ACHN (cell line): Measurements from ENCODE around the gene EXOC4.
"Not testable (repeated sequence)": the region's sequence is repeated elsewhere in the genome, so short reads cannot be mapped to it uniquely, and the experiment has no call there.

Experiments used
- DNase-seq: peaks from one replicate; pipeline ENCODE4 v3.0.0-alpha.2; 2015
- in situ Hi-C: cut with HindIII; loops from 2 replicates; pipeline ENCODE4 v1.10.0; 2017; ENCODE audit warnings: low sequenced_read_pairs, low pct_ligation_motif_present, low pct_unique_long_range_greater_than_20kb

The EXOC4 gene

DNA sequence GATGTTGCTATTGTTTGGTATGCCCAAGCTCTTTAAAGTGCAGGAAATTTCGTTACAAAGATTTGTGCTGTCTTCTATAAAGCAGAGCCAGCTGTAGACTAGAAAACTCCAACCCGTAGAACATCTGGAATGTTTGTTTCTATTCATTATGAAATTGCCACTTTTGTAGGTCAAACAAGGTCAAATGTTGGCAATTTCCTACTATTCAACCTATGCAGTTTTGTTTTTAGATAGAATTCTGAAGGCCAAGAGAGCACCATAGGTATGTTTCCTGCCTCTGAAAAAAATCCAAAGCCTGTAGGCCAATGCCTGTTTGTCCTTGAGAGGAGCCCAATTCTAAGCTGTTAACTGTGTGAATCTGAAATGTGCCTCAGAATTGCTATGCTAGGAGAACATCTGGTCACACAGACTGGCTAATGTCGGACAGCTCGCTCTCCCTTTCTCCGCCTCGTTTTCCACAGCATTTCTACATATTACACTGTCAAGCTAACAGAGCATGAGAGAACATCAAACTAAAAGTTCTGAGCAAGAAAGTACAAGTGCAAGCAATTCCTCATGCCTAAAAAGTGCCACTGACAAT lies 607.1 kb downstream of the EXOC4 start:
- no peak for DNase-seq
- in situ Hi-C loops: no loop called here

DNA sequence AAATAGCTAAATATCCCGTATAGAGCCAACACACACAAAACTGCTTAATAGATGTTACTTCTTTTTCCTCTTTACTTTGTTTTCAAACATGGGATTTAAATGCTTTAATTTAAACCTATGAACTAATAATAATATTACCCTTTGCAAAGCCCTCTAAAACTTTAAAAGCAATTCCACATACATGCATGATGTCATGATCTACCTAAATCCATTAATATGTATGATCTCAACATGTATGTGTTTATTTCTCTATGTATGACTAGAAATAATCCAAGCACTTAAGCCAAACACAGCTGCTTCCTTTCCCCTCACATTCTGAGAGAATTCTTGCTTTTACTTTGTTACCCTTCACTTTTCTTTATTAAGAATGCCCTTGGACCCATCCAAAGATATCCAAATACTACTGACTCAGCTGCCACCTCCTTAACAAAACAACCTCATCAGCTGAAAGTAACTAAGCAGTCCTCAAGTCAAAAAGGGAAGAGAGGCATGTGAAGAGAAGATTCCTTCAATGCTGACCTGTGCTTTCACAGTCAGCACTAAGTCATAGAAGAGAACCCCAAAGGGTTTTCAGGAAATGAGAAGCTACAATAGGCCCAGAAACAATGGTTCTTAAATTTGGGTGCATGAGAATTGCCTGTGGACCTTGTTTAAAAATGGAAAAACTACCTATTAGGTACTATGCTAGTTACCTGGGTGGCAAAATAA lies 607.9 kb downstream of the EXOC4 start:
- in situ Hi-C loops: no loop called here

DNA sequence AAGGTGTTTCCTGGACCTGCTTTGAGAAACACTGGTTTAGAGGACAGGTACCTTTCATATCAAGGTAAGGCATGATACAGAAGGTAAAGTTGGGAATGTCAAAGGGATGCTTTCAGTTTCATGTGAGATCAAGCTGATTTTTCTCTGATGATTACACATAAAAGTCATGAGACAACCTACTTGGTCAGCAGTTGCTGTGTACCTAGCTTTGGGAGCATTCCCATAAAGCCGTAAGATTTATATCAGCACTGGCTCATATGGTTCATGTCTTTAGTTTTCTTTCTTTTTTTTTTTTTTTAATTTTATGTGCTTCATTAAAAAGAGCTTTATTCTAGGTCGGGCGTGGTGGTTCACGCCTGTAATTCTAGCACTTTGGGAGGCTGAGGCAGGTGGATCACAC lies 609.0 kb downstream of the EXOC4 start:
- in situ Hi-C loops: no loop called here
- no peak for DNase-seq

More for the DNA sequence above, 607.9 kb downstream of the EXOC4 start:
- no peak for DNase-seq

DNA sequence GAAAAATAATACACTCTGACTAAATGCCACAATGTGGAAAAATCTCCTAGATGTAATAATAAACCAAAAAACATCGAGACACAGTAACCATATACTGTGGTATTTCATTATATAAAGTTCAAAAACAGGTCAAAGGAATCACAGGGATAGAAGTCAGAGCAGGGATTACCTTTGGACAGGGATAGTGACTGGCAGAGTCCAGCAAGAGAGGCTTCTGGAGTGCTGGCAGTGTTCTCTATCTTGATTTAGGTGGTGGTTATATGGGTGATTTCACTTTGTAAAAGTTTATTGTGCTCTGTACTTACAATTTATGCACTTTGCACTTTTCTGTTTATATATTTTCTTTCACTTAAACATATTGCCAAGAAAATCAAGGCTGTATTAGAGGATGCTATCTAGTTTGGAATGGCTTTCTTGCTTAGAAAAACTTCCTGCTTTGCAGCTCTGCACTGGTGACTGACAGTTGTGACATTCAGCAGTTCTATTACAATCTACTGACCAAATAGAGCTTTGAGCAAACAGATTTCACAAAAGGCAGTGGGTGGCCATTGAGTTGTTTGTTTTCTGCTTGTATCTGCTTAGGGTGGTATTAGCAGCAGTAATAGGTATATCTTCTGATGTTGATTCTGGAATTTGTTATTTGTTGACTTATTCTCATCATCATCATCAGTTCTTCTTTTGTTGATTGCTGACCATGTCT lies 610.6 kb downstream of the EXOC4 start:
- DNase-seq: no peak
- in situ Hi-C loops: no loop called here

DNA sequence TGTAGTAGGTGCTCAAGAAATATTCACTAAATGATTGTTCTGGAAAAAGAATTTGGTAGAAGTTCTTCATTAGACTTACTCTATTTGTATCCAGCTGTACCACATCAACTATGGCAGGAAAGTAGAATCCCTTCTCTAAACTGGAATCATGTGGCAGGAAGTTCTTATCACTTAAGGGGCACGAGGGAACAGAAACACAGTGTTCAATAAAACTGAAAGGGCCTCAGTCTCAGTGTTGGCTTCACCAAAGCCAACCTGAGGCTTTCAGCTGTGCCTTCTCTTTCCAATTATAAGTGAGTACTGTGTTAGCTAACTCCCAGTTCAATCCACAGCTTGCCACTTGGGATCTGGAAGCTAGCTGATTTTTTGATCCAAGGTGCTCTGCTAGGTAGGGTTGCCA lies 616.7 kb downstream of the EXOC4 start:
- no peak for DNase-seq
- in situ Hi-C loops: no loop called here

DNA sequence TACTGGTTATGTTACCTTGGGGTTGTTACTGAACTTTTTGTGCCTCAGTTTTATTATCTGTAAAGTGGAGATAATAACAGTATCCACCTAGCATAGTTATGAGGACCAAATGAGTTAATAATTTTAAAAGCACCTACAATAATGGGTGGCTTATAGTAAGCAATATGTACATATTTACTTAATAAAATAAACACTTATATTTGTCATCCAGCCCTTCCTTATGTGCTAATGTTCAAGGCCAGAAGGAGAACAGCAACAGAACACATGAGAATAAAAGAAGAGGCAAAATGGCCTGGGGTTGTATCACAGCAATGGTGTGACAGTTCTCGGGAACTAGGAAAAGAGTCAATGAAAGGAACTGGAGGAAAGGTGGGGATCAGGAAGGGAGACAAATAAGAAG lies 618.9 kb downstream of the EXOC4 start:
- no peak for DNase-seq
- in situ Hi-C loops: no loop called here

DNA sequence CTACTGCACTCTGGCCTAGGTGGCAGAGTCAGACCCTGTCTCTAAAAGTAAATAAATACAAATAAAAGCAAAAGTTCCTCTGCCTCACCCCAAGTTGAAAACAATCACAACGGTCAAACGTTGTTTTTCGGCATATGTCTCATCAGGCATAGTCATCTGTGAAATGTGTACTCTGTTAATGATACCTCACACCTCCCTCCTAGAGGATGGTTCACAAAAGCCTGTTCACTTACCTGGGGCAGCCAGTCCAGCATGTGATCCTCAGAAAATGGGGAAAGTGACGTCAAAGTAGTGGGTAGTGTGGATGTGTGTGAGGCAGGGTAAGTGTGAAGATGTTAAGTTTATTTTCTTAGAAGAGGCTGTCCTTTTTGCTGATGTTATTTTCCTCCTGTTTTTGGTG lies 620.3 kb downstream of the EXOC4 start:
- DNase-seq: no peak
- in situ Hi-C loops: no loop called here

DNA sequence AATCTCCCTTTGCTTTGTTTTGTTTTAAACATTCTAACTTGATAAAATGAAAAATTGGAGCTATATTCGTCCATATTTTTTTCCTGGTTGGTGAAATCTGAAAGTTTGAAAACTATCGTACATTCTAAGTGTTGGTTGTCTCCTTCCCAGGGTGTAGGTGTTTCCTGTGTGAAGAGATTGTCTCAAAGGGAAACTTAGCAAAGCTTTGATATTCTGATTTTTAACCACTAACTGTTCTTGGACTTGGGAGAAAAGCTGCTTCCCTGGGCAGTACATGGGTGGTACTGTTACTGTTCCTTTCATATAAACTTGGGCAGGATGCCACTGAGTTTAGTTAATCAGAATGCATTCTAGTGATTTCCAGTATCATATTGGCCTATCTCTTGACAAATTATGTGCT lies 620.8 kb downstream of the EXOC4 start:
- no peak for DNase-seq
- in situ Hi-C loops: no loop called here

DNA sequence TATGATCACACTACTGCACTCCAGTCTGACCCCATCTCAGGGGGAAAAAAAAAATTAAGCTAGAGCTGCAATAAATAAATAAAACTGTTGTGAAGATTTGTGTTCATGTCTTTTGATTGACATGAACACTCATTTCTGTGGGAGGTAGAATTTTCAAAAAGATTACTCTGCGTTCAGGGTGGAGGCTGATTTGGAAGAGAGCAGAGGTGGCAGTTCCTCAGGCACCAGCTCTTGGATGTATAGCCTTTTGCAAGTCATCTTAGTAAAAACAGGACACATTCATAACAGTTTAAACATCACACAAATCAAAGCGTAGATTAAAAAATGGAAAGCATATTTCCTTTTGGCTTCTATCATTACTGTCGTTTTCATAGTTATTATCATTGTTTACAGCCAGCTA lies 630.7 kb downstream of the EXOC4 start:
- in situ Hi-C loops: no loop called here
- DNase-seq: no peak

DNA sequence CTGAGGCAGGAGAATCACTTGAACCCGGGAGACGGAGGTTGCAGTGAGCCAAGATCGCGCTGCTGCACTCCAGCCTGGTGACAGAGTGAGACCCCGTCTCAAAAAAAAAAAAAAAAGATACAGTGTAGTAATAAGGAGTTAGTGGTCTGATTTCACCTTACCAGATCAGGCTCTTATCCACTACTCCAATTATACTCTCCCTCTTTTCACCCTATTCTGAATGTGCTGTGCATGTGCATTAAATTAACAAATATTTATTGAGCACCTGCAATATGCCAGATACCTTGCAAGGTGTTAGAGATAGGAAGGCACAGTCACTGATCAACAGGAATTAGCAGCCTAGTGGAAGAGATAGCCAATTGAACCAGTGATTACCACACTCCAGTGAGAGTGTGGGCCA lies 632.3 kb downstream of the EXOC4 start:
- in situ Hi-C loops: no loop called here
- DNase-seq: no peak

DNA sequence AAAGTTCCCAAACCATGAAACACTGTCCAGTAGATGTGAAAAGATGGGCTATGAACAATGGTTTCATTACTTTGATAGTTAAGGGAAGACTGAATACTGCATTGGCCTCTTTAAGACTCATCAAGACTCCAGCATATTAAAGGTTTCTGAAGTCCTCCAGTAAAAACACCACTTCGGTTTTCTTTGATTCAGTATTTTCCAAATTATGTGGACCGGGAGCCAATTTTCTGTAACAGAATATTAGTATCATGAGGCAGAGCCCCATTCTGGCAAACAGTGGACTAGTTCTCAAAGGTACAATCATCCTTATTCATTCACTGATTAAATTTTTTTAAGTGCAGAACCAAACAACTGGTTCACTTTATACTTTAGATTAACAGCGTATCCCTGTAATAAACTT lies 633.2 kb downstream of the EXOC4 start:
- in situ Hi-C loops: no loop called here

DNA sequence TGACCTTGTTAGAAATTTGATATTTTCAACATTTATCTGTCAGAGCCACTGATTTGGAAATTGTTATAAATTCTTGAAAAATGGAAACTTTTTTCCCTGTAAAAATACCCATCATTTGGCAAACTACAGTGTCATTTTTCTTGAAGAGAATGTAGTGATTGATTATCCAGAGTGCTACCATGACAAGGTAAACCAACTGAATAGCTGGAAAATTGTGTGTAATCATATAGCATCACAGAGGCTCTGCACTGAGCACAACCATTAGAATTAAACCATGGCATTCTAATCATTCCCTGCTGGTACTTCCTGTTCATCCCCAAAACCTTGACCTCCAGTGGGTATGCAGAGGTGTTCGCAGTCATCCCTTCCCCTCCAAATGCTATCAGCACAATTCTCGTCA lies 633.9 kb downstream of the EXOC4 start:
- in situ Hi-C loops: no loop called here

More for the DNA sequence above, 633.2 kb downstream of the EXOC4 start:
- DNase-seq: no peak

DNA sequence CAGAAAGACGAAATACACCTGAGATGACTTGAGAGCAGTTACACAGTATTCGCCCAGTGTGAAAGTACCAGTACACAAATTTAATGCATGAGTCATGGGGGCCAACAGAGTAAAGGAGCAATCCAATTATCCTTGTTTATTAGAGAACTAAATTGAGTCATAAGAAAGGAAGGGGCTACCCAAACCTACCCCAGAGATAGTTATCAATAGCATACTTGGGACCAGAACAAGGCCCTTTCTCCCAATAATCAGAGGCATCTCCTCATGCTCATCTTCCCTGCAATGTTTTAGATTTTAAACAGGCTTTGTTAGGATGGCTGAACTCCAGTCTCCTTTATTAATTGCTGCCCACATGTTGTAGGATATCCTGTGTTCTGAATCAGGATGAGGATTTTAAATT lies 634.6 kb downstream of the EXOC4 start:
- no peak for DNase-seq
- in situ Hi-C loops: no loop called here

More for the DNA sequence above, 633.9 kb downstream of the EXOC4 start:
- DNase-seq: no peak

DNA sequence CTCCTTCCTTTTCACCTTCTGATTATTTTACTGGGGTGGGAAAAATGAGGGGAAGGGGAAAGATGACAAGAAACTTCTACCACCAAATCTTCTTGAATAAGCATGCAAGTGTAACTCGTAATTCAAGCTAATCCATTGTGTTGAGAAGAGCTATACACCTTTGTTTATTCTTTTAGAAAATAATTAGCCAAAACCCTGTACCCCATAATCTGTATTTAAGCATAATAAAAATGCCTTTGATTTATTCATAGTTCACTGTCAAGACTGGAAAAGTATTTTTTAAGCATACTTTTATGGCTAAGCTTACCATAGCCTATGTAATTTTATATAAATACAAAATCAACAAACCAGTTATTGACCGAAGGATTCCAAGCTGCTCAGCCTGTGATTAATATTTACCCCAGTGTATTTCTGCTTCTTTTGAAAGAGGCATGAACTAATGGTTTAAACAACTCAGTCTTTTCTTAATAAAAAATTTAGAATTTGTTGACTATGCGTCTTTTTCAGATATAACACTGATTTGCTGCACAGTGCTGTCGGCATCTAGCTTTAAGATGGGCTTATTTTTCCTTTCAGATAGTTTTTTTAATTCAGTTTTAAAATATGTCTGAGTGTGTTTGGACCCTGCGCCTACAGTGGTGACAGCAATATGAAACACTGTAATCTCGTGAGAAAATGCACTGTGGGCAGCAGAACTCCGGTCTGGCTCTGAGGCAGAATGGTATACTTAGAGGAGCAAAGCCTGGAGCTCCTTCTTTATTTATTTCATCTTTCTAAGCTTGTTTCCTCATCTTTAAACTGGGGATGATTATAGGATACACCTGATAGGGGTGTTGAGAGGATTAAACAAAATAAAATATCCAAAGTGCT lies 635.4 kb downstream of the EXOC4 start:
- no peak for DNase-seq
- in situ Hi-C loops: no loop called here

DNA sequence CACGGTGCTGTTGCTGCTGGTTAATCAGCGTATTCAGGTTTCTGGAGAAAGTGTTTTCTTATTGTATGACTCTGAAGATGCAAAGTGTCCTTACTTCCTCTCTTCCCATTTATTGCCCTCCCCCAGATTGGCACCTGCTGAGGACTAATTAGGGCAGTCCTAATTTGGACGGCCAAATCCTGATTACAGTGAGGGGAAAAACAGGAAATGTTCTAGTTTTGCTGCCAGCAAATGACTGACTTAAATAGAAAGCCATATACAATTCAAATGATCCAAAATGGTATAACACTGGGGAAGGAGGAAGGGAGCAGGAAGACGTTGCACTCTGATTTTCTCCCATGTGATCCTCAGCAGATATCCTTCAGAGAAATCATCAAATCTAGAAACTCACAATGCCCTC lies 651.9 kb downstream of the EXOC4 start:
- DNase-seq: no peak
- in situ Hi-C loops: no loop called here

DNA sequence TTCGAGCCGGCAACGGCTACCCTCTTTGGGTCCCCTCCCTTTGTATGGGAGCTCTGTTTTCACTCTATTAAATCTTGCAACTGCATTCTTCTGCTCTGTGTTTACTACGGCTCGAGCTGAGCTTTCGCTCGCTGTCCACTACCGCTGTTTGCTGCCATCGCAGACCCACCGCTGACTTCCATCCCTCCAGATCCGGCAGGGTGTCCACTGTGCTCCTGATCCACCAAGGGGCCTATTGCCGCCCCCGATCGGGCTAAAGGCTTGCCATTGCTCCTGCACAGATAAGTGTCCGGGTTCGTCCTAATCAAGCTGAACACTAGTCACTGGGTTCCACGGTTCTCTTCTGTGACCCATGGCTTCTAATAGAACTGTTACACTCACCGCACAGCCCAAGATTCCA lies 653.7 kb downstream of the EXOC4 start:
- in situ Hi-C loops: not testable (repeated sequence)

DNA sequence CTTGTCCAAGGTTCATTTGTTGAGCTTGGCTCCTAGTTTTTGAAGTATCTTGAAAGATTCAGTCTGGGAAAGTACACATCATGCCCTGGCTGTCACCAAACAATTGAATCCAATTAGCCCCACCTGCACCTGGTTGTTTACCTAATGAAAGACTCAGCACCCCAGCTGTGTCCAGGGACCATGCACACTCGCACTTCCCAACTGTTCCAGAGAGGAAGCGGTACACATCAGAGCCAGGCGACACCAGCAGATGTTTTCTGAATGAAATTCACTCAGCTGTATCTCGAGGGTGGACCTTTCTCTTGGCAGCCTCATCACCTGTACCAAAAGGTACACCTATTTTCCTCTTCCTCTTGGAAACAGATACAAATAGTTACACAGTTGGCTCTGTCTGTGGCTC lies 657.9 kb downstream of the EXOC4 start:
- in situ Hi-C loops: no loop called here
- no peak for DNase-seq

More for the DNA sequence above, 653.7 kb downstream of the EXOC4 start:
- not testable (repeated sequence) for DNase-seq

DNA sequence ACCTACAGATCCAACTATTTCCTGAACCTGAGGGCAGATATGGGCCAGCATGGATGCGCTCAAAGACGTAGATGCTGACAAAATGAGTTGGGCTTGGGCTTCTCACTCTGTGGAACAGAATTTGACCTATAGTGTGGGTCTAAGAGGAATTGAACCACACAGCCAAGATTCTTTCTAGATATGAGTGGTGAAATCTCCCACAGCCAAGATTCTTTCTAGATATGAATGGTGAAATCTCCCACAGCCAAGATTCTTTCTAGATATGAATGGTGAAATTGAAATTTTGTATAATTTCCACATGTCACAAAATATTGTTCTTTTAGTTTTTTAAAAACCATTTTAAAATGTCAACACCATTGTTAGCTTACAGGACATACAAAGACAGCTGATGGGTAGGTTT lies 658.8 kb downstream of the EXOC4 start:
- no peak for DNase-seq
- in situ Hi-C loops: no loop called here
